H1 (cell line): ENCODE data around the gene MRPL33. TPM values are rescaled to one million over a fixed set of nuclear protein-coding genes. Genes with fewer than 3 reads are reported as not detected.

Experiments used
- CTCF ChIA-PET: fragments of 300-600 bp; sonication (Branson Sonifier 250); formaldehyde crosslinking; loops from one replicate; lab custom pipeline; 2021; ENCODE audit not compliant: partially characterized antibody; lab: Charles Lee
- POLR2A ChIA-PET: fragments of 300-600 bp; sonication (Branson Sonifier 250); formaldehyde crosslinking; loops from one replicate; lab custom pipeline; 2021; ENCODE audit warnings: inconsistent platforms; ENCODE audit not compliant: partially characterized antibody; lab: Charles Lee
- DNase-seq, 2 experiments: peaks; one replicate each; pipeline versions ENCODE4 v3.0.0 to v3.0.0-alpha.2; 2010 to 2022; ENCODE audit warnings: low spot score in 2 of 2, low read depth in 1 of 2, mixed read lengths in 1 of 2
- FAIRE-seq: peaks from 2 replicates; lab custom pipeline; 2011; peaks lifted over from hg19 to GRCh38; lab: Jason Lieb, UNC
- H2AFZ ChIP-seq: 2 replicates; pipeline ENCODE4 v1.8.1; 2012; ENCODE audit warnings: low read length, inconsistent platforms
- H2AK5ac ChIP-seq: 2 replicates; pipeline ENCODE4 v1.6.1; 2013; ENCODE audit warnings: low read depth, low read length
- H2BK120ac ChIP-seq: replicated peaks from 2 replicates; pipeline ENCODE3; 2013; ENCODE audit warnings: low read depth, low read length, inconsistent platforms
- H2BK12ac ChIP-seq: 2 replicates; pipeline ENCODE4 v1.6.1; 2013; ENCODE audit warnings: low read depth, low read length
- H2BK15ac ChIP-seq: 2 replicates; pipeline ENCODE4 v1.6.1; 2013; ENCODE audit warnings: low read length
- H2BK20ac ChIP-seq: 2 replicates; pipeline ENCODE4 v1.6.1; 2013; ENCODE audit warnings: low read length
- H2BK5ac ChIP-seq: 2 replicates; pipeline ENCODE4 v1.6.1; 2013; ENCODE audit warnings: low read depth, low read length
- H3K14ac ChIP-seq: 2 replicates; pipeline ENCODE4 v1.6.1; 2013; ENCODE audit warnings: inconsistent platforms; ENCODE audit not compliant: insufficient read length
- H3K18ac ChIP-seq: 2 replicates; pipeline ENCODE4 v1.6.1; 2013; ENCODE audit warnings: low read length; ENCODE audit errors: extremely low read depth
- H3K23ac ChIP-seq: 2 replicates; pipeline ENCODE4 v1.6.1; 2013; ENCODE audit warnings: inconsistent platforms; ENCODE audit not compliant: insufficient read length
- H3K23me2 ChIP-seq: 2 replicates; pipeline ENCODE4 v1.6.1; 2013; ENCODE audit warnings: low read depth, low read length
- H3K27ac ChIP-seq: 2 replicates; pipeline ENCODE4 v1.6.1; 2011; ENCODE audit warnings: low read depth, low read length, inconsistent platforms
- H3K27me3 ChIP-seq, 4 experiments: replicated peaks in 1 of 4; 1 replicate in 1 of 4; 2 replicates in 3 of 4; pipeline versions ENCODE4 v1.6.1 to v1.8.1; 2011 to 2013; ENCODE audit warnings: low read length in 3 of 4, mild to moderate bottlenecking in 3 of 4, inconsistent platforms in 2 of 4, mixed read lengths in 2 of 4, moderate library complexity in 1 of 4; ENCODE audit not compliant: control insufficient read depth in 3 of 4, insufficient read depth in 3 of 4; ENCODE audit errors: extremely low read depth in 1 of 4
- H3K36me3 ChIP-seq, 4 experiments: 2 replicates each; pipeline versions ENCODE4 v1.6.1 to v1.8.1; 2011 to 2013; ENCODE audit warnings: mild to moderate bottlenecking in 4 of 4, low read length in 3 of 4, moderate library complexity in 2 of 4, control low read depth in 1 of 4, inconsistent platforms in 1 of 4; ENCODE audit not compliant: insufficient read depth in 4 of 4, control insufficient read depth in 2 of 4
- H3K4ac ChIP-seq: replicated peaks from 2 replicates; pipeline ENCODE3; 2013; ENCODE audit warnings: low read length, low read depth, mixed read lengths, inconsistent platforms; ENCODE audit not compliant: insufficient read length
- H3K4me1 ChIP-seq, 4 experiments: replicated peaks in 1 of 4; 1 replicate in 1 of 4; 2 replicates in 3 of 4; pipeline versions ENCODE4 v1.6.1 to v1.8.1; 2011 to 2013; ENCODE audit warnings: low read length in 3 of 4, inconsistent platforms in 2 of 4, mixed read lengths in 1 of 4; ENCODE audit not compliant: insufficient read depth in 4 of 4, control insufficient read depth in 3 of 4
- H3K4me2 ChIP-seq, 2 experiments: 2 replicates each; pipeline versions ENCODE4 v1.6.1 to v1.8.1; 2011 to 2013; ENCODE audit warnings: low read depth in 2 of 2, low read length in 2 of 2, control low read depth in 1 of 2, inconsistent platforms in 1 of 2, mild to moderate bottlenecking in 1 of 2; ENCODE audit not compliant: insufficient read depth in 1 of 2
- H3K4me3 ChIP-seq, 4 experiments: fragments of 200-600, 300-600 bp in 1 of 4; sonication (generic), shearing (Covaris generic), sonication (Bioruptor Twin) in 1 of 4; 2 replicates each; pipeline versions ENCODE4 v1.5.1 to v1.8.1; 2011 to 2016; ENCODE audit warnings: low read length in 4 of 4, low read depth in 3 of 4, control low read depth in 2 of 4, inconsistent platforms in 2 of 4, mild to moderate bottlenecking in 2 of 4, mixed read lengths in 1 of 4, moderate library complexity in 1 of 4; ENCODE audit not compliant: insufficient read depth in 2 of 4; ENCODE audit errors: extremely low read depth in 1 of 4
- H3K56ac ChIP-seq: replicated peaks from 2 replicates; pipeline ENCODE3; 2013; ENCODE audit warnings: low read depth, mild to moderate bottlenecking, mixed read lengths, low read length, inconsistent platforms; ENCODE audit not compliant: insufficient read length
- H3K79me1 ChIP-seq: 2 replicates; pipeline ENCODE4 v1.6.1; 2013; ENCODE audit warnings: low read depth, low read length, control low read depth
- H3K79me2 ChIP-seq, 2 experiments: 2 replicates each; pipeline versions ENCODE4 v1.6.1 to v1.8.1; 2012 to 2013; ENCODE audit warnings: low read length in 2 of 2, mild to moderate bottlenecking in 2 of 2, inconsistent platforms in 1 of 2; ENCODE audit not compliant: insufficient read depth in 2 of 2, control insufficient read depth in 1 of 2
- H3K9ac ChIP-seq, 4 experiments: replicated peaks in 1 of 4; 1 replicate in 1 of 4; 2 replicates in 3 of 4; pipeline versions ENCODE4 v1.6.1 to v1.8.1; 2011 to 2013; ENCODE audit warnings: low read depth in 3 of 4, low read length in 3 of 4, control low read depth in 2 of 4, mild to moderate bottlenecking in 2 of 4, moderate library complexity in 2 of 4, inconsistent platforms in 1 of 4; ENCODE audit errors: extremely low read depth in 1 of 4
- H3K9me3 ChIP-seq, 2 experiments: 2 replicates each; pipeline versions ENCODE4 v1.6.1 to v1.8.1; 2012 to 2013; ENCODE audit warnings: mild to moderate bottlenecking in 2 of 2, moderate library complexity in 2 of 2, control low read depth in 1 of 2, inconsistent platforms in 1 of 2, low read depth in 1 of 2, low read length in 1 of 2, mixed read lengths in 1 of 2; ENCODE audit not compliant: insufficient read depth in 2 of 2
- H4K20me1 ChIP-seq, 2 experiments: replicated peaks in 1 of 2; 2 replicates each; pipeline versions ENCODE3 to v1.8.1; 2011 to 2013; ENCODE audit warnings: inconsistent platforms in 2 of 2, low read length in 2 of 2, mild to moderate bottlenecking in 1 of 2; ENCODE audit not compliant: insufficient read depth in 2 of 2, control insufficient read depth in 1 of 2
- H4K5ac ChIP-seq: 2 replicates; pipeline ENCODE4 v1.6.1; 2013; ENCODE audit warnings: low read length, low read depth, mixed read lengths, inconsistent platforms; ENCODE audit not compliant: insufficient read length
- H4K8ac ChIP-seq: 2 replicates; pipeline ENCODE4 v1.8.0; 2013; ENCODE audit warnings: mild to moderate bottlenecking, moderate library complexity, low read length, inconsistent platforms; ENCODE audit not compliant: insufficient read depth; ENCODE audit errors: extremely low read depth
- H4K91ac ChIP-seq: replicated peaks from 2 replicates; pipeline ENCODE3; 2013; ENCODE audit warnings: low read length, mixed read lengths, inconsistent platforms; ENCODE audit not compliant: insufficient read length
- BCL11A ChIP-seq, 2 experiments: IDR thresholded peaks; one replicate each; pipeline ENCODE4 v1.6.1; 2011; ENCODE audit warnings: low read depth in 2 of 2, low read length in 2 of 2, mild to moderate bottlenecking in 2 of 2
- CHD2 ChIP-seq: IDR thresholded peaks from 2 replicates; pipeline ENCODE4 v1.6.1; 2012; ENCODE audit warnings: low read length, improper control_type of control experiment
- KDM4A ChIP-seq: IDR thresholded peaks from one replicate; pipeline ENCODE4 v1.7.1; 2012; ENCODE audit warnings: low read depth, mild to moderate bottlenecking, moderate library complexity, low read length, inconsistent platforms; ENCODE audit not compliant: severe bottlenecking
- PHF8 ChIP-seq: fragments of 200-600 bp; sonication (generic); conservative IDR thresholded peaks from 2 replicates; pipeline ENCODE4 v1.7.1; 2012; ENCODE audit warnings: low read depth, mild to moderate bottlenecking, inconsistent platforms, low read length, moderate library complexity
- POLR2A ChIP-seq, 2 experiments: IDR thresholded peaks; 1 replicate in 1 of 2; 2 replicates in 1 of 2; pipeline ENCODE4 v1.6.1; 2011; ENCODE audit warnings: low read depth in 2 of 2, low read length in 2 of 2, mild to moderate bottlenecking in 2 of 2; ENCODE audit errors: control extremely low read depth in 1 of 2
- RXRA ChIP-seq: IDR thresholded peaks from 2 replicates; pipeline ENCODE4 v1.6.1; 2011; ENCODE audit warnings: low read depth, mild to moderate bottlenecking, low read length, moderate library complexity; ENCODE audit not compliant: insufficient read depth
- SIN3A ChIP-seq, 2 experiments: IDR thresholded peaks in 1 of 2; conservative IDR thresholded peaks in 1 of 2; 2 replicates each; pipeline ENCODE4 v1.6.1; 2011 to 2012; ENCODE audit warnings: low read length in 2 of 2, improper control_type of control experiment in 1 of 2, low read depth in 1 of 2, mild to moderate bottlenecking in 1 of 2
- SUZ12 ChIP-seq: fragments of 200-600 bp; sonication (generic); IDR thresholded peaks from 2 replicates; pipeline ENCODE4 v1.6.1; 2012; ENCODE audit warnings: mild to moderate bottlenecking, inconsistent platforms, low read length, moderate library complexity, mixed read lengths
- TAF1 ChIP-seq: IDR thresholded peaks from 2 replicates; pipeline ENCODE4 v1.6.1; 2011; ENCODE audit warnings: mild to moderate bottlenecking, low read depth, low read length
- TBP ChIP-seq: IDR thresholded peaks from 2 replicates; pipeline ENCODE4 v1.6.1; 2011; ENCODE audit warnings: low read depth, low read length, improper control_type of control experiment
- YY1 ChIP-seq: IDR thresholded peaks from 2 replicates; pipeline ENCODE4 v1.6.1; 2011; ENCODE audit warnings: low read depth, mild to moderate bottlenecking, low read length
- WGBS, 2 experiments: shearing (Covaris generic) in 1 of 2; methylation state at CpG; one replicate each; pipeline versions ENCODE4 v1.1.6 to v1.1.7; 2013 to 2015; ENCODE audit warnings: low lambda C conversion rate in 2 of 2, mixed read lengths in 2 of 2, inconsistent platforms in 1 of 2, low coverage in 1 of 2, missing lambda C conversion rate in 1 of 2; ENCODE audit not compliant: insufficient replicate concordance in 2 of 2, insufficient coverage in 1 of 2, insufficient read length in 1 of 2; ENCODE audit errors: extremely low coverage in 1 of 2, missing lambda C conversion rate in 1 of 2; 5-methylcytosine and 5-hydroxymethylcytosine counted together
- polyA plus RNA-seq, 7 experiments: library from polyadenylated mRNA; depleted of rRNA in 3 of 7; stranded (reverse) in 5 of 7; unstranded in 2 of 7; fragments of >200 nt in 5 of 7; fragments of 200-250 nt in 2 of 7; gene quantifications; 1 replicate in 5 of 7; 2 replicates in 1 of 7; 4 replicates in 1 of 7; pipeline versions ENCODE4 v1.2.1 to v1.2.3, GENCODE V29; 2011 to 2013; ENCODE audit warnings: missing spikeins in 2 of 7, mixed read lengths in 2 of 7
- total RNA-seq: library from RNA; stranded (reverse); fragmentation: NEBNext Ultra II Directional; extraction: Animal tissue kit (Norgen Biotek cat#: 25700); gene quantifications from 2 replicates; pipeline ENCODE4 v1.2.1, GENCODE V29; 2021

MRPL33 gene
- total and polyA plus RNA-seq, 2 of the 8 experiments (the other 6 are each of a cell fraction or from before 2014, with no cell fraction given) = 24.3 to 62.9 TPM

DNA sequence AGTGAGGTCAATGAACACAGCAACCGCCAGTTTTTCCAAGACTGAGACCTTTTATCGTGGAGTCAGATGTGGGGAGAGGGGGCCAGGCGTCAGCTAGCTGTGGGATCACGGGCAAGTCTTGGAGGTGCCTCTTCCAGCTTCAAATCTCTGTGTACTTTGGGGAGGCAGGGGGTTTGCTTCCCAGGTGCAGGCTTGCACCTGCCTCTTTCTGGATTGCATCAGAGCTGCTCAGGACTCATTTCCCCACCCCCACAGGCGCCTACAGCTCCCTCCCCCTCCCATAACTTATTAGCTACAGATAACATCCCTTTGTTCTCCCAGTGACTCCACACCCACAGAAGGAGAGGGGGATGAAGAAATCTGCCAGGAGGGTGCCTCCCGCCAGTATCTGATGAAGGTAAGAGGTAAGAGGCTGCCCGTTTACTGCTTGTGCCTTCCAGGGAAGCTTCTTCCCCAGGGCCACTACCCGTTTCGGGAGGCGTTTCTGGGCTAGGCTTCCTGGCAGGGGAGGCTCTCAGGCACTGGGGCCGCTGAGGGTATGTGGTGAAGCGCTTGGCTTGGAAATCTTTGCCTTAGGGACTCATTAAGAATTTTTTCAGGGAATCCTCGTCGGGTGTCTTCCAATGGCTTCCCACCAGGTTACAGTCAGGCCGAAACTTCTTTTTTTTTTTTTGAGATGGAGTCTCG is 18.8 kb upstream of the MRPL33 start:
- WGBS, 2 experiments = 20% methylated on average over 15 of the region's 16 CpGs; no CpG with 5 or more reads in 1 of the 2 experiments
- peak overlapping the region; percentile 62 for H3K56ac ChIP-seq
- ChIA-PET CTCF (interaction anchor here (0.7 to 5.7 kb wide), 10 partner anchors 11 to 684 kb away, joined by 3 to 36 read pairs (median 6); no protein-coding TSS in a partner anchor), POLR2A (interaction anchor here (0.8 to 5.0 kb wide), 24 partner anchors 9 to 694 kb away, joined by 3 to 63 read pairs (median 4); partner anchors contain the start of genes FOSL2 and MRPL33)
- peak overlapping the region; percentile 93; the same call in 1 of the 2 replicates for H2BK20ac ChIP-seq
- H2AFZ ChIP-seq = peak overlapping the region; percentile 47; the same call in 1 of the 2 replicates
- no peaks in the 10 kb centered on the region for H4K20me1 ChIP-seq
- no peak overlapping the region for H3K23ac ChIP-seq
- H2BK15ac ChIP-seq = no peak overlapping the region
- peaks cover 3 to 13% (median 8%) of the 10 kb centered on the region in 4 experiments; a peak in 6 of 7 replicates for H3K4me1 ChIP-seq
- DNase-seq (peak in 1 of 2 experiments; percentile 77), FAIRE-seq (no peak)
- H3K9ac ChIP-seq = peak overlapping the region; percentile 68 to 88 (median 78)
- H2BK120ac ChIP-seq = peak overlapping the region; percentile 91
- H4K91ac ChIP-seq = peak overlapping the region; percentile 97
- peak overlapping the region; percentile 85 for H3K18ac ChIP-seq
- no peaks in the 10 kb centered on the region for H3K79me1 ChIP-seq
- H3K14ac ChIP-seq = no peak overlapping the region
- H3K79me2 ChIP-seq = no peaks in the 10 kb centered on the region
- H3K27ac ChIP-seq = peak overlapping the region; percentile 78; the same call in 1 of the 2 replicates
- peak overlapping the region; percentile 92 for H3K4ac ChIP-seq
- peak overlapping the region; percentile 88 for H4K8ac ChIP-seq
- peak overlapping the region; percentile 97 for H2BK12ac ChIP-seq
- no peaks in the 10 kb centered on the region for H3K27me3 ChIP-seq
- peak overlapping the region; percentile 41 to 64 (median 46) for H3K4me3 ChIP-seq
- no peaks in the 10 kb centered on the region for H3K36me3 ChIP-seq
- H4K5ac ChIP-seq = peak overlapping the region; percentile 67
- H2BK5ac ChIP-seq = peak overlapping the region; percentile 88
- H3K9me3 ChIP-seq = peaks cover 0 to 5% of the 10 kb centered on the region in 2 experiments; a peak in 1 of 4 replicates
- peak overlapping the region; percentile 71 to 73 for H3K4me2 ChIP-seq
- H3K23me2 ChIP-seq = no peaks in the 10 kb centered on the region; the same call in 1 of the 2 replicates
- H2AK5ac ChIP-seq = peak overlapping the region; percentile 42; the same call in 1 of the 2 replicates
- TF ChIP-seq CHD2 (no peak), SIN3A (conservative IDR thresholded peaks at IDR 0.05 in 1 of 2, IDR thresholded peaks at IDR 0.05 in 1 of 2; ENCODE audit: low read depth in 1 of 2, low read length in 2 of 2) (0 out of 4 replicates have a peak, but pooled peaks of 1 of the 2 experiments have one; percentile 15), BCL11A (IDR thresholded peaks at IDR 0.05; ENCODE audit: low read depth in 2 of 2, low read length in 2 of 2) (no peak), SUZ12 (no peak), PHF8 (peak; percentile 53; the same call in 1 of the 2 replicates), KDM4A (peak; percentile 57), RXRA (no peak), TBP (0 out of 2 replicates have a peak, but pooled peaks have one; percentile 52), YY1 (0 out of 2 replicates have a peak, but pooled peaks have one; percentile 28), POLR2A (IDR thresholded peaks at IDR 0.05; ENCODE audit: control extremely low read depth in 1 of 2, low read depth in 2 of 2, low read length in 2 of 2) (peak; percentile 57 to 77), TAF1 (peak; percentile 68)
